Hematopoietic multipotent progenitor cell treated with erythropoietin and hydrocortisone succinate and interleukin-3 and kit ligand, for 8 days (in vitro differentiated cells): ENCODE measurements around the gene TEAD1.
"Not testable (repeated sequence)": the region's sequence is repeated elsewhere in the genome, so short reads cannot be mapped to it uniquely, and the experiment has no call there.

ENCODE experiments used
- DNase-seq: peaks from one replicate; pipeline ENCODE4 v3.0.0-alpha.2; 2015

The TEAD1 gene

GRCh38 chr11:12745787-12746186, 71.6 kb downstream of the TEAD1 start:
- DNase-seq: no peak

GRCh38 chr11:12746593-12747097, 72.4 kb downstream of the TEAD1 start:
- DNase-seq: no peak

GRCh38 chr11:12748561-12748960, 74.3 kb downstream of the TEAD1 start:
- no peak for DNase-seq

- no peak for DNase-seq
These were observed 75.2 kb downstream of the TEAD1 start for GRCh38 chr11:12749442-12749841.

GRCh38 chr11:12750181-12750580, 76.0 kb downstream of the TEAD1 start:
- DNase-seq: no peak

- DNase-seq: no peak
These were observed 78.8 kb downstream of the TEAD1 start for GRCh38 chr11:12752868-12753524.

- DNase-seq: no peak
These were observed 79.8 kb downstream of the TEAD1 start for GRCh38 chr11:12754021-12754420.

- DNase-seq: no peak
These were observed 80.5 kb downstream of the TEAD1 start for GRCh38 chr11:12754582-12755234.

- DNase-seq: no peak
These were observed 81.6 kb downstream of the TEAD1 start for GRCh38 chr11:12755510-12756453.

GRCh38 chr11:12756454-12756806, 82.2 kb downstream of the TEAD1 start:
- DNase-seq: no peak

- DNase-seq: no peak
These were observed 82.6 kb downstream of the TEAD1 start for GRCh38 chr11:12756867-12757266.

GRCh38 chr11:12757416-12757815, 83.2 kb downstream of the TEAD1 start:
- no peak for DNase-seq

- DNase-seq: not testable (repeated sequence)
These were observed 83.9 kb downstream of the TEAD1 start for GRCh38 chr11:12758117-12758516.

GRCh38 chr11:12761029-12761428, 86.8 kb downstream of the TEAD1 start:
- DNase-seq: no peak

- DNase-seq: no peak
These were observed 88.1 kb downstream of the TEAD1 start for GRCh38 chr11:12762278-12762677.

- no peak for DNase-seq
These were observed 88.6 kb downstream of the TEAD1 start for GRCh38 chr11:12762696-12763324.

- no peak for DNase-seq
These were observed 90.1 kb downstream of the TEAD1 start for GRCh38 chr11:12764187-12764914.

- DNase-seq: no peak
These were observed 91.2 kb downstream of the TEAD1 start for GRCh38 chr11:12765428-12765827.

GRCh38 chr11:12767027-12767426, 92.8 kb downstream of the TEAD1 start:
- no peak for DNase-seq

- DNase-seq: no peak
These were observed 93.4 kb downstream of the TEAD1 start for GRCh38 chr11:12767577-12767976.

- DNase-seq: peak; percentile 3
These were observed 94.8 kb downstream of the TEAD1 start for GRCh38 chr11:12768726-12769673.
